ENCODE results near the gene CDC25B. TPM values are rescaled to one million over a fixed set of nuclear protein-coding genes. Genes with fewer than 3 reads are reported as not detected.

Gene CDC25B
- total and polyA plus RNA-seq, 2 of the 13 experiments (the other 11 are each of a cell fraction or from before 2014, with no cell fraction given) = 14.5 to 19.4 TPM

DNA sequence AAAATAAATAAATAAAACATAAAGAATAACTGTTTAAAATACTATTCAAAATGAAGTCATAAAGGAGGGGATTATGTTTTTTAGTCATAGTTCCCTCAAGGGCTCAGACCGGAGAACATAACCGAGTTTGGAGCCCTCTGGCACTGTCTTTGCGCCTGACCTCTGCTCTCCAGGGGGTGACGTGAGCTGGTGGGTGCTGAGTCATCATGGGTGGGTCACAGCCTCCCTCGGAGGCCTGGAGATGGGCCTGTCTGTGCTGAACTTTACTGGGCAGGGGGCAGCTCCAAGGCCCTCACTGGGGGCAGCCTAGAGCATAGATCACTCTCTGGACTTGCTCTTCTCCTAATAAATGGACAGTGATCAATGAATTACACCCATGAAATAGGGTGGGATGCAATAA lies 47.4 kb downstream of the CDC25B start (continued):
- TF ChIP-seq HNRNPH1 (optimal IDR thresholded peaks at IDR 0.05; ENCODE audit: low read depth, low read length) (no peak), MAZ (IDR thresholded peaks at IDR 0.05; ENCODE audit: borderline replicate concordance, low read depth, low read length) (no peak), MAZ (CRISPR knock-in tag; IDR thresholded peaks at IDR 0.05; ENCODE audit: low read depth) (no peak), MAX (IDR thresholded peaks at IDR 0.05) (no peak), HOXD1 (CRISPR knock-in tag; IDR thresholded peaks at IDR 0.05) (no peak), ZNF687 (CRISPR knock-in tag; IDR thresholded peaks at IDR 0.05) (peak; percentile 61), MTF1 (CRISPR knock-in tag; IDR thresholded peaks at IDR 0.05) (no peak), CBX5 (CRISPR knock-in tag; IDR thresholded peaks at IDR 0.05; ENCODE audit: borderline replicate concordance) (peak; percentile 47; the same call in 1 of the 2 replicates), ZBED4 (CRISPR knock-in tag; IDR thresholded peaks at IDR 0.05; ENCODE audit: borderline replicate concordance) (peak; percentile 31; the same call in 1 of the 2 replicates), NFIB (CRISPR knock-in tag; IDR thresholded peaks at IDR 0.05; ENCODE audit: borderline replicate concordance) (no peak), STAG1 (CRISPR knock-in tag; IDR thresholded peaks at IDR 0.05) (no peak), MBNL3 (CRISPR knock-in tag; conservative IDR thresholded peaks at IDR 0.05) (no peak), HNRNPUL1 (IDR thresholded peaks at IDR 0.05; ENCODE audit: low read depth, low read length) (no peak), HNF4G (IDR thresholded peaks at IDR 0.05; ENCODE audit: borderline replicate concordance, low read depth, low read length) (no peak), HNF4G (CRISPR knock-in tag; IDR thresholded peaks at IDR 0.05; ENCODE audit: borderline replicate concordance, low read depth) (no peak)
- TF ChIP-seq, protein P1, sequence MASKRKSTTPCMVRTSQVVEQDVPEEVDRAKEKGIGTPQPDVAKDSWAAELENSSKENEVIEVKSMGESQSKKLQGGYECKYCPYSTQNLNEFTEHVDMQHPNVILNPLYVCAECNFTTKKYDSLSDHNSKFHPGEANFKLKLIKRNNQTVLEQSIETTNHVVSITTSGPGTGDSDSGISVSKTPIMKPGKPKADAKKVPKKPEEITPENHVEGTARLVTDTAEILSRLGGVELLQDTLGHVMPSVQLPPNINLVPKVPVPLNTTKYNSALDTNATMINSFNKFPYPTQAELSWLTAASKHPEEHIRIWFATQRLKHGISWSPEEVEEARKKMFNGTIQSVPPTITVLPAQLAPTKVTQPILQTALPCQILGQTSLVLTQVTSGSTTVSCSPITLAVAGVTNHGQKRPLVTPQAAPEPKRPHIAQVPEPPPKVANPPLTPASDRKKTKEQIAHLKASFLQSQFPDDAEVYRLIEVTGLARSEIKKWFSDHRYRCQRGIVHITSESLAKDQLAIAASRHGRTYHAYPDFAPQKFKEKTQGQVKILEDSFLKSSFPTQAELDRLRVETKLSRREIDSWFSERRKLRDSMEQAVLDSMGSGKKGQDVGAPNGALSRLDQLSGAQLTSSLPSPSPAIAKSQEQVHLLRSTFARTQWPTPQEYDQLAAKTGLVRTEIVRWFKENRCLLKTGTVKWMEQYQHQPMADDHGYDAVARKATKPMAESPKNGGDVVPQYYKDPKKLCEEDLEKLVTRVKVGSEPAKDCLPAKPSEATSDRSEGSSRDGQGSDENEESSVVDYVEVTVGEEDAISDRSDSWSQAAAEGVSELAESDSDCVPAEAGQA (IDR thresholded peaks at IDR 0.05; ENCODE audit: low read depth) = peak; percentile 76; the same call in 1 of the 2 replicates
- TF ChIP-seq, protein P1 (CRISPR knock-in tag; IDR thresholded peaks at IDR 0.05; ENCODE audit: borderline replicate concordance) = no peak

Data from HepG2 (cell line).